MM.1S (cell line): Measurements from ENCODE around the gene PRKCH.

Experiments used
- DNase-seq: peaks from one replicate; pipeline ENCODE4 v3.0.0-alpha.2; 2015
- H2AFZ ChIP-seq: fragments of 300-600 bp; sonication (generic); 2 replicates; pipeline ENCODE4 v1.6.0; 2016; ENCODE audit warnings: antibody characterized with exemption, low read length
- H3F3A ChIP-seq: fragments of 300-600 bp; sonication (generic); 2 replicates; pipeline ENCODE4 v1.6.1; 2016; ENCODE audit warnings: mild to moderate bottlenecking, antibody characterized with exemption, low read length, moderate library complexity, mixed read lengths; ENCODE audit not compliant: insufficient read depth
- H3K27ac ChIP-seq: fragments of 300-600 bp; sonication (generic); 2 replicates; pipeline ENCODE4 v1.5.1; 2016; ENCODE audit warnings: mild to moderate bottlenecking, low read length
- H3K27me3 ChIP-seq: fragments of 300-600 bp; sonication (generic); replicated peaks from 2 replicates; pipeline ENCODE4 v1.6.0; 2016; ENCODE audit warnings: low read length; ENCODE audit not compliant: insufficient read depth
- H3K36me3 ChIP-seq: fragments of 300-600 bp; sonication (generic); replicated peaks from 2 replicates; pipeline ENCODE4 v1.6.1; 2016; ENCODE audit warnings: mild to moderate bottlenecking, low read length, mixed read lengths; ENCODE audit not compliant: insufficient read depth
- H3K4me1 ChIP-seq: fragments of 300-600 bp; sonication (generic); 2 replicates; pipeline ENCODE4 v1.6.1; 2016; ENCODE audit warnings: low read length, mixed read lengths
- H3K4me2 ChIP-seq: fragments of 300-600 bp; sonication (generic); 2 replicates; pipeline ENCODE4 v1.6.0; 2016; ENCODE audit warnings: low read depth, low read length
- H3K4me3 ChIP-seq: fragments of 300-600 bp; sonication (generic); 2 replicates; pipeline ENCODE4 v1.5.1; 2016; ENCODE audit warnings: low read length, mixed read lengths
- H3K79me2 ChIP-seq: fragments of 300-600 bp; sonication (generic); 2 replicates; pipeline ENCODE4 v1.6.1; 2016; ENCODE audit warnings: mixed run types, low read length, mixed read lengths
- H3K9ac ChIP-seq: fragments of 300-600 bp; sonication (generic); 2 replicates; pipeline ENCODE4 v1.6.1; 2016; ENCODE audit warnings: low read length, mixed read lengths
- H3K9me2 ChIP-seq: fragments of 300-600 bp; sonication (generic); replicated peaks from 2 replicates; pipeline ENCODE4 v1.6.1; 2016; ENCODE audit warnings: mild to moderate bottlenecking, low read length, mixed read lengths; ENCODE audit not compliant: insufficient read depth
- H3K9me3 ChIP-seq: fragments of 300-600 bp; sonication (generic); replicated peaks from 2 replicates; pipeline ENCODE4 v1.6.1; 2016; ENCODE audit warnings: mild to moderate bottlenecking, low read length, mixed read lengths; ENCODE audit not compliant: insufficient read depth
- H4K20me1 ChIP-seq: fragments of 300-600 bp; sonication (generic); 2 replicates; pipeline ENCODE4 v1.6.1; 2016; ENCODE audit warnings: mild to moderate bottlenecking, low read length, moderate library complexity, mixed read lengths; ENCODE audit not compliant: insufficient read depth
- EZH2 ChIP-seq: fragments of 300-600 bp; sonication (generic); optimal IDR thresholded peaks from 2 replicates; pipeline ENCODE3; 2017; ENCODE audit warnings: low read depth, mild to moderate bottlenecking, antibody characterized with exemption, low read length, mixed read lengths
- EZH2phosphoT487 ChIP-seq: fragments of 300-600 bp; sonication (generic); IDR thresholded peaks from 2 replicates; pipeline ENCODE4 v1.6.1; 2018; ENCODE audit warnings: antibody characterized with exemption, low read length
- TF ChIP-seq, protein P1 (sequence below): fragments of 300-600 bp; sonication (generic); IDR thresholded peaks from 2 replicates; pipeline ENCODE4 v1.5.1; 2016; ENCODE audit warnings: antibody characterized with exemption, low read length, mixed read lengths

The PRKCH gene

DNA sequence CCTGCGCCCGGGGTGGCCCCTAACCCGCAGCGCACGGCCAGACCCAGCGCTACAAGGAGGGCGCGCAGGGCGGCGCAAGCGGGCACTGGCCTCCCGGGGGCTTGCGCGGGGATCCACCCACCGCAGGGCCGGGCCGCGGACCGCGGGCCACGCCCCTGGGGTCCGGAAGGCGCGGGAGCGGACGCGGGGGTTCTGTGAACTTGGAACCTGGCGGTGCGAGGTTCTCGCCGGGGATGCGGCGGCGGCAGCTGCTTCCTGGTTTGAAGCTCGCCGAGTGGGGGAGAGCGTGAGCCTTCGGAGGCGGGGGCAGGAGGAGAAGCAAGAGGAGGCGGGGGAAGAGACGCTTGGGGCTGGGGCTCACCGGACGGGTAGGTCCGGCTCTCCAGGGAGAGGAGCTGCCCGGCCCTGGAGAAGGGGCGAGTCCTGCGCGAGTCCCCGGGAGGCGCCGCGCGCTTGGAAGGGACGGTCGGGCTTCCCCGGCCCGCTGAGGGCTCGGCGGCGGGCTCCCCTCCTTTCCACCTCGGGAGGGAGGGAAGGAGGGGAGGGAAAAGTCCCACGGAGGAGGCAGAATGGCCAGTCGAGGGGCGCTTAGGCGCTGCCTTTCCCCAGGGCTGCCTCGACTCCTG lies at the start of gene PRKCH:
Gene PRKCH (plus strand): TSS at position 195 of the 626 bp plus-strand sequence. CDS start 523 bp downstream, outside the sequence.
- no peak within 1 kb of the TSS for H3K27ac ChIP-seq
- peak; percentile 7 for DNase-seq
- peak within 1 kb of the TSS; percentile 39; the same call in 1 of the 2 replicates for H3K4me2 ChIP-seq

DNA sequence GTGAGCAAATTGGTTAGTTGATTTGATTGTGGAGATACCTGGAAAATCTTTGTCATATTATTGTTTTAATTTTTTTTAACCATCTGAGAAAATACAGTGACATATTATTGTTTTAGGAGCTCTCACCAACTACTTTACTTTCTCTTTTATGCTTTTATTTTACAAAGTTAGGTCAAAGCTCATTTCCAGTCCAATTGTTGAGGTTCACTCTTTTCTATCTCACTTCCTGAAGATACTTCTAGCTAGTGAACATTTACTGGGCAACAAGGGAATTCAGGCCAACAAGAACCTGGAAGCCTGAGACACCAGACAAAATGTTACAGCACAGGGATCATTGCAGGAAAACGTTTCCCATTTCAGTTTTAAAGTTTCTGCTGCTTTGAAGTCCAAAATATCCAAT lies 44.1 kb upstream of the PRKCH start:
- Histone ChIP-seq H2AFZ (no peak overlapping the region), H3K9me2 (no peaks in the 10 kb centered on the region), H3K4me2 (no peak overlapping the region), H3K79me2 (no peaks in the 10 kb centered on the region), H3K9me3 (no peaks in the 10 kb centered on the region), H4K20me1 (no peaks in the 10 kb centered on the region), H3K27me3 (no peaks in the 10 kb centered on the region), H3K9ac (no peak overlapping the region), H3K4me3 (no peak overlapping the region), H3K4me1 (no peaks in the 10 kb centered on the region), H3F3A (no peaks in the 10 kb centered on the region), H3K36me3 (no peaks in the 10 kb centered on the region), H3K27ac (no peak overlapping the region)
- DNase-seq = no peak
- TF ChIP-seq, protein P1, sequence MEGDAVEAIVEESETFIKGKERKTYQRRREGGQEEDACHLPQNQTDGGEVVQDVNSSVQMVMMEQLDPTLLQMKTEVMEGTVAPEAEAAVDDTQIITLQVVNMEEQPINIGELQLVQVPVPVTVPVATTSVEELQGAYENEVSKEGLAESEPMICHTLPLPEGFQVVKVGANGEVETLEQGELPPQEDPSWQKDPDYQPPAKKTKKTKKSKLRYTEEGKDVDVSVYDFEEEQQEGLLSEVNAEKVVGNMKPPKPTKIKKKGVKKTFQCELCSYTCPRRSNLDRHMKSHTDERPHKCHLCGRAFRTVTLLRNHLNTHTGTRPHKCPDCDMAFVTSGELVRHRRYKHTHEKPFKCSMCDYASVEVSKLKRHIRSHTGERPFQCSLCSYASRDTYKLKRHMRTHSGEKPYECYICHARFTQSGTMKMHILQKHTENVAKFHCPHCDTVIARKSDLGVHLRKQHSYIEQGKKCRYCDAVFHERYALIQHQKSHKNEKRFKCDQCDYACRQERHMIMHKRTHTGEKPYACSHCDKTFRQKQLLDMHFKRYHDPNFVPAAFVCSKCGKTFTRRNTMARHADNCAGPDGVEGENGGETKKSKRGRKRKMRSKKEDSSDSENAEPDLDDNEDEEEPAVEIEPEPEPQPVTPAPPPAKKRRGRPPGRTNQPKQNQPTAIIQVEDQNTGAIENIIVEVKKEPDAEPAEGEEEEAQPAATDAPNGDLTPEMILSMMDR = no peak
- TF ChIP-seq EZH2phosphoT487 (no peak), EZH2 (no peak)

More for the DNA sequence above, at the start of gene PRKCH:
- Histone ChIP-seq H2AFZ (no peak within 1 kb of the TSS), H3K9me2 (no peaks in the 10 kb centered on the region), H3K9ac (no peak within 1 kb of the TSS), H3K27me3 (no peaks in the 10 kb centered on the region), H3K36me3 (no peaks in the 10 kb centered on the region), H3F3A (no peaks in the 10 kb centered on the region), H3K4me3 (peak within 1 kb of the TSS; percentile 12; the same call in 1 of the 2 replicates), H4K20me1 (no peaks in the 10 kb centered on the region), H3K9me3 (no peaks in the 10 kb centered on the region), H3K79me2 (no peaks in the 10 kb centered on the region), H3K4me1 (no peaks in the 10 kb centered on the region)
- no peak for TF ChIP-seq EZH2phosphoT487
- TF ChIP-seq, protein P1 = no peak
- no peak for TF ChIP-seq EZH2

DNA sequence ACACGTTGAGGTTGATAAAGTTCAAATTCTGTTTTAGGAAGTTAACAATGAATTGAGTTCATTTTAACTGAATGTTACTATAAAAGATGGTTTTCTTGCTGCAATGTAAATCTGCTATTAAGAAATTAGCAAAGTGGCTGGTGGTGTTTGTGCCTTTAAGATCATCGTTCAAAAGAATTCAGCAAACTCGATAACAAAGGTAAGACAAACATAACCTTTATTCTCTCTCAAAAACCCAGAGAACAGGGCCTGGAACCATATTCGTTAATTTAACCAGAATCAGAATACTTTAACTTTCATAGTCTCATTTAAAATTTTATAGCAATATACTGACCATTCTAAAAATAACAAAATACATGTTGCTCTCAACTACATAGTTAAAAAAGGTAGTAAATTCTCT lies 43.6 kb upstream of the PRKCH start:
- no peaks in the 10 kb centered on the region for H3K27me3 ChIP-seq
- TF ChIP-seq EZH2 = no peak
- TF ChIP-seq EZH2phosphoT487 = no peak
- TF ChIP-seq, protein P1 = no peak
- H3K79me2 ChIP-seq = no peaks in the 10 kb centered on the region
- no peaks in the 10 kb centered on the region for H3K36me3 ChIP-seq
- no peaks in the 10 kb centered on the region for H3F3A ChIP-seq
- no peaks in the 10 kb centered on the region for H3K9me2 ChIP-seq
- no peaks in the 10 kb centered on the region for H3K9me3 ChIP-seq
- no peak overlapping the region for H3K4me2 ChIP-seq
- H3K9ac ChIP-seq = no peak overlapping the region
- no peak overlapping the region for H3K4me3 ChIP-seq
- H4K20me1 ChIP-seq = no peaks in the 10 kb centered on the region
- H3K27ac ChIP-seq = no peak overlapping the region
- H3K4me1 ChIP-seq = no peaks in the 10 kb centered on the region
- no peak for DNase-seq
- H2AFZ ChIP-seq = no peak overlapping the region
